HG03108 (cell line): ENCODE measurements around the gene GRIN2A.
"Not testable (repeated sequence)": the region's sequence is repeated elsewhere in the genome, so short reads cannot be mapped to it uniquely, and the experiment has no call there.

Experiments used
- ATAC-seq: cut with Tn5 transposase; IDR thresholded peaks from one replicate; pipeline ENCODE4 v1.9.1; 2021; ENCODE audit warnings: moderate library complexity; ENCODE audit not compliant: unreplicated experiment

The GRIN2A gene

GRCh38 chr16:9929313-9929712 lies 252.9 kb downstream of the GRIN2A start:
- ATAC-seq = no peak

- ATAC-seq = no peak
These were observed 259.8 kb downstream of the GRIN2A start for GRCh38 chr16:9922441-9922840.

DNA sequence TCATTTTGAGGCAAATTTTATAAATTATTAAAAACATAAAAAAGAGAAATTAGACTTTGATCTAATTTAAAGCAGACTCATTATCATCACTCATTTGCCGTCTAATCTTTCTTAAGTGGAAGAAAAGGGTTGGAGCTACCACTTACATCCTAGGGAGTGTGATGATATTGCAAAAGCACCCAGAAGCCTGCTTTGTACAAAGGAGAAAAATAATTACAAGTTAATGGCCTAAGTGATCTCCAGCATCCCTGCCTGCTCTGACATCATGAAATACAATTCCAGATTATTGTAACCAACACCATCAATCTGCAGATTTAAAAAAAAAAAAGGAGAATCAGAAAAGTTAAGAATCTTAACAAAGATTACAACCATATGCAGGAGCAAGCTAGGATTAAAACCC lies 260.2 kb downstream of the GRIN2A start:
- no peak for ATAC-seq

DNA sequence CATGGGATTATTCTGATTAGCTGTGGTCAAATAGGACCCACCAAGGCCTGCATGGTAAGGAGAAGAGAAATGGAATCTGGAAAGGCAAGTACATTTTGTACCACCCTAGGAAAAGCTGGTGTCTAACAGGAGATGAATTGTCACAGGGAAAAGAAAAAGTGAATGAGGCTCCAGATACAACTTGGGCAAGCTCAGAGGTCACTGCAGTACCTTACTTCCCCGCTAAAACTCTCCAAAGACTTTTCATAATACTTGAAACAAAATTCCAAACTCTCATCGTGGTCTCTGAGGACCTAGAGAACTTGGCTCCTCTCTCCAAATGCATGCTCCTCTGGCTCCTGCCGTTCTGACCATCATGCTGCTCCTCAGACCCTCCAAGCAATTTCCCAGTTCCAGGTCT lies 262.8 kb downstream of the GRIN2A start:
- ATAC-seq = no peak

DNA sequence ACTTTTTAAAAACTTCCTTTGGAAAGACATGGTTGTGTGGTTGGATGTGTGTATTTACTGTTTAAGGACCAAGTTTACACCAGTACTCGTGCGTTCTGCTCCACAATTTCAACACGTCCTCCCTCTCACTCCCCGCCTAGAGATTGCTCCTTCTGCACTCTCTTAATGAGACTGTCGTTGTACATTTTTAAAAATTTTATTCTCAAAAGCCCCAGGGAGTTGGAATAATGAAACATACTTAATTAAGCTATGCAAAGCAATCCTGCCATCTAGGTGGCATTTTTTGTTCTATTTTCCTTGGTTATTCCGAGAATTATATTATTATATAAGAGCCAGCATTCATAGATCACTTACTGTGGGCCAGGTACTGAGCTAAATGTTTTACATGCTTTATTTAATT lies 264.5 kb downstream of the GRIN2A start:
- no peak for ATAC-seq

GRCh38 chr16:9913604-9914326 lies 268.5 kb downstream of the GRIN2A start:
- ATAC-seq = no peak

DNA sequence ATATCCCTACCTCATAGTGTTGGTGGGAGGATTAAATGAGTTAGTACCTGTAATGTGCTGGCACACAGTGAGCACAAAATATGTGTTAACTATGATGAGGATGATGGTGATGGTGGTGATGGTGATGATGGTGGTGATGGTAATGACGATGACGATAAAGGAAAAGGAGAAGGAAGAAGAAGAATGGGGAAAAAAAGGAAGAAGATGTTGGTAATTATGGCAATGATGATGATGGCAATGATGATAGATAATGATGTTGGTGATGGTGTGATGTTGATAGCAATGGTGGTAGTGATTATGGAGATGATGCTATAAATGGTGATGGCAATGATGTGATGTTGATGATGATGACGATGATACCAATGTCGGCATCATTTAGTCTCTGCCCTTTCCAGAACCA lies 270.2 kb downstream of the GRIN2A start:
- ATAC-seq = no peak

GRCh38 chr16:9911231-9911630 lies 271.0 kb downstream of the GRIN2A start:
- no peak for ATAC-seq

GRCh38 chr16:9909072-9909825 lies 273.0 kb downstream of the GRIN2A start:
- no peak for ATAC-seq

DNA sequence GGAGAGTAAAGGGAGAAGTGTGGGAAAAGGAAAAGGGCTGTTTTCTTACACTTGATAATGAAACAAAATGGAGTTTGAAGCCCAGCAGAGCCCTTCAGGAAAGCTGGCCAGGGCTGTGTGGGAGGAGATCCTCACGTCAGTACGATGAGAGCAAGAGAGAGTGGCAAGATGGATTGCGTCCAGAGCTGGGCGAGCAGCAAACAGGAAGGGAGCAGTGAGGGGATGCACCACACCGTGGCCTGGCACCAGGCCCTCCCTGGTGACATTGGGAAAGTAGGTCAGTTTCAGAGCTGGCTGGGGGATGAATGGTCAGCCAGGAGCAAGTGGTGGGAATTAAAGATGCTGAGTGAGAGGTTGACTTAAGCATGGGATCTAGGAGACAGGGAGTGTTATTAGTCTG lies 273.6 kb downstream of the GRIN2A start:
- no peak for ATAC-seq

GRCh38 chr16:9907752-9908151 lies 274.5 kb downstream of the GRIN2A start:
- ATAC-seq = no peak

DNA sequence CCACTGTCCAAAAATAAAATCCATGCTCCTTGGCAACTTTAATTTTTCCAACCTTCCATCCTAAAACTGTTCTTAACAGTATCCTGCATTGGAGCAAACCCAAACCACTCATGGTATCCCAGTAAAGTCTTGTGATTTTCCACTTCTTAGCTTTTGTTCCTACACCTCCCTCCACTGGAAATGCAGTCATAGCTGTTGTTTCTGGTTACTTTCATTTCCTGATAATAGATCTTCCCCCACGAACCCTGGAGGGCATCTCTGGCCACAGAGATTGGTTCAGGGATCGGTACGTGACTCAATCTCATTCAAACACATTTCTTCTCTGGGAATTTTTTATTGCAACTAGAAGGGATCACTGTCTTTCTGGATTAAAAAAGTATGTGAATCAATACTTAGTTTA lies 276.0 kb downstream of the GRIN2A start:
- no peak for ATAC-seq

GRCh38 chr16:9904526-9904925 lies 277.7 kb downstream of the GRIN2A start:
- no peak for ATAC-seq

DNA sequence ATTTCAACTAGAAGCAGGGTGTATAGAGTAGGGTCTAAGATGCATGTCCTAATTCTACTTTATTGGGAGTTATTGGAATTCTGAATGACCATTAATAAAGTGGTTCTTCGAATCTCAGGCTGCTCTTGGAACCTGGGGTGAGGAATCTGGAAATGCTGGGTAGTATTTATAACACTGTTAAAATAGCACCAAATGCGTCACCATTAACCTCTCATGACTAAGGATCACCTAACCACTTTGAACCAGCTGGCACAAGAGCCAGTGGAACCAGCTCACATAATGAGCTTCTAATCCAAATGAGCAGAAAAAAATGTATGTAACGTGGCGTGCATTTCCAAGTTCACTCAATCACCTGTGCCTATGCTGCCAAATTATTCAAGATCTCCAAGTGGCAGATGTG lies 281.7 kb downstream of the GRIN2A start:
- no peak for ATAC-seq

- no peak for ATAC-seq
These were observed 283.7 kb downstream of the GRIN2A start for GRCh38 chr16:9898555-9898954.

DNA sequence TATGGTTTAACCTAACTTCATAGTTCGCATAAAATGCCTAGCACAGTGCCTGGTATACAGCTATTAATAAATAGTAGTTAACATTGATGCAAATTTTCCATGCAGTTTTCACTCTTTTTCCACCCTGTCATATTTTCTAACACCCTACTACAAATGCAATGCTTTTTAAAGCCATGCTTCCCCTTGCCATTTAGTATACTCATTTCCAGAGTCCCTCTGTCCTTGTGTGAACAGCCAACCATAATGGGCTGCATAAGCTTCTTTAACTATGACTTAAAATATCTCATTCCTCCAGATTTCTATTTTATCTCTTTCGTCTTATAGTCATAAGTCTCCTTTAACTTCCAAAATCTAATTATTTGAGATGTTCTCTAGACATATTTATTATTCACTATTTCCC lies 284.1 kb downstream of the GRIN2A start:
- ATAC-seq = no peak

- ATAC-seq = no peak
These were observed 286.4 kb downstream of the GRIN2A start for GRCh38 chr16:9895817-9896216.

GRCh38 chr16:9885876-9886275 lies 296.4 kb downstream of the GRIN2A start:
- no peak for ATAC-seq

DNA sequence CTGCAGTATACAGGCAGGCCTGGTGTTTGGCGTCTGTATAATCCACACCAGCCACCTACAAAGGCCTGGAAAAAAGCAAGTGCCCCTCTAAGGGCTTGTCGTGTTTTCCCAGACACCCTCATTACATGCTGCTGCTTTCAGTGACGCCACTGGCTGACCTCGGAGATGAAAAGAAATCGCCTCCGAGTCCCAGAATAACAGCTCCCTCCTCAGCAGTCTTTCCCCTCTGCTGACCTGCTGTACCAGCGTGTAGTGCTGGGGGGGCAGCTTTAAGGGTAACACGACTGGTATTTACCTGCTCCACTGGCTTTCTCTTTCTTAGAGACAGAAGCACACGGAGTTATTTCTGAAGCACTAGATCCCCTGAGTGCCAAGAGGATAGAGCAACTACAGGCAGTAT lies 296.8 kb downstream of the GRIN2A start:
- no peak for ATAC-seq

DNA sequence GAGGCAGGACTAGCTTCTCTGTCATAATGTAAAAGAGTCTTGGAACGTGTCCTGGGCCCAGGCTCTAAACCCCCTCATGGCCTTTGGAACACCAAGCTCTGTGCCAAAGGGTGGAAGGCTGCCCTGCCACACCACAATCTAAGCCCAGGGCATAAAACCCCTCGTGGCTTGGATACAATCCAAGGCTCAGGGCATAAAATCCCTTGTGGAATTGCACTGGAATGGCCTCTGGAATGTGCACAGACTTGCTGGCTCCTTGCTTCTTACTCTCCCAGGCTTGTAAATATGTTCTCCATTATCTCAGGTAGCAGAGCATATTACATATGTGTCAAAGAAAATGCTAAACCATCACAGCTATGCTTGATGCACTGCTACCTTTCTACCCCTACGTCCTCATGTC lies 306.2 kb downstream of the GRIN2A start:
- not testable (repeated sequence) for ATAC-seq

DNA sequence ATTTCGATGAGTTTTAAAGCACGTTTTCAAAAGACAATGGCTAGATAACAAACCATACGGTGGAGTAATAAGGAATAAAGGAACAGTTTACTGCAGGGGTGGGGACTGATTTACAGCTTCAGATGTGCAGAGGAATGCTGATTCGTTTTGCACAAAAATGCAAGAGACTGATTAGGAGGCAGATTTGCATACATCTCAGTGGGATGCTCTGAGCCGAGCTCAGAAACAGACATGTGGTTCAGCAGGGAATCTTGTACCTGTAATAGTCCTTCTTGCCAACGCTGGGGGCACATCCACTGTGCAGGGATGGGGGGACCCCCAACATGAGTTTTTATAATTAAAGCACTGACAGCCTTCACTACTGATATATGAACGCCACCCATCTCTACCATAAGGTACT lies 308.0 kb downstream of the GRIN2A start:
- no peak for ATAC-seq

- no peak for ATAC-seq
These were observed 311.3 kb downstream of the GRIN2A start for GRCh38 chr16:9870962-9871361.

DNA sequence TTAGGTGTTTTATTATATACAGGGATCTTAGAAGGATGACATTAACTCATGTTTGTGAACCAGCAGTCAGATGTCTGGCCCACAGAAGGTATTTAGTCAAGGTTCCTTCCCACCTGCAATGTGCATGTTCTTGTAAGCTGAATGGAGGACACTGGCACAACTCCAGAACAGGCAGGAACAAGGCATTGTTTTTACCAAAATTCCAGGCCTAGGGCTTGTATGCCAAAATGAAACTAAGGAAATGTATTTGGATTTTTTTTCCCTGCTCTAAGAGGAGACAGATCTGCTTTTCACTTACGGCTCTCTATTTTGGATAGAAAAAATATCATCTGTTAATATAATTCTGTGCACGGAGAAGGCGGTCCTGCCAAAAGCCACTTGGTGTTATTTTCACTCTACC lies 312.5 kb downstream of the GRIN2A start:
- ATAC-seq = no peak
